Measurements from ENCODE around the gene WASHC2A.
"Not testable (repeated sequence)": the region's sequence is repeated elsewhere in the genome, so short reads cannot be mapped to it uniquely, and the experiment has no call there.

GRCh38 chr10:50159856-50160255 is 92.1 kb downstream of the WASHC2A start:
- TF ChIP-seq, protein P1, sequence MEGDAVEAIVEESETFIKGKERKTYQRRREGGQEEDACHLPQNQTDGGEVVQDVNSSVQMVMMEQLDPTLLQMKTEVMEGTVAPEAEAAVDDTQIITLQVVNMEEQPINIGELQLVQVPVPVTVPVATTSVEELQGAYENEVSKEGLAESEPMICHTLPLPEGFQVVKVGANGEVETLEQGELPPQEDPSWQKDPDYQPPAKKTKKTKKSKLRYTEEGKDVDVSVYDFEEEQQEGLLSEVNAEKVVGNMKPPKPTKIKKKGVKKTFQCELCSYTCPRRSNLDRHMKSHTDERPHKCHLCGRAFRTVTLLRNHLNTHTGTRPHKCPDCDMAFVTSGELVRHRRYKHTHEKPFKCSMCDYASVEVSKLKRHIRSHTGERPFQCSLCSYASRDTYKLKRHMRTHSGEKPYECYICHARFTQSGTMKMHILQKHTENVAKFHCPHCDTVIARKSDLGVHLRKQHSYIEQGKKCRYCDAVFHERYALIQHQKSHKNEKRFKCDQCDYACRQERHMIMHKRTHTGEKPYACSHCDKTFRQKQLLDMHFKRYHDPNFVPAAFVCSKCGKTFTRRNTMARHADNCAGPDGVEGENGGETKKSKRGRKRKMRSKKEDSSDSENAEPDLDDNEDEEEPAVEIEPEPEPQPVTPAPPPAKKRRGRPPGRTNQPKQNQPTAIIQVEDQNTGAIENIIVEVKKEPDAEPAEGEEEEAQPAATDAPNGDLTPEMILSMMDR (conservative IDR thresholded peaks at IDR 0.05; ENCODE audit: low read length), result not testable (repeated sequence)
- not testable (repeated sequence) for TF ChIP-seq EZH2phosphoT487 (IDR thresholded peaks at IDR 0.05; ENCODE audit: borderline replicate concordance, low read depth, low read length)
